ENCODE data around the gene ASS1.

The ASS1 gene

DNA sequence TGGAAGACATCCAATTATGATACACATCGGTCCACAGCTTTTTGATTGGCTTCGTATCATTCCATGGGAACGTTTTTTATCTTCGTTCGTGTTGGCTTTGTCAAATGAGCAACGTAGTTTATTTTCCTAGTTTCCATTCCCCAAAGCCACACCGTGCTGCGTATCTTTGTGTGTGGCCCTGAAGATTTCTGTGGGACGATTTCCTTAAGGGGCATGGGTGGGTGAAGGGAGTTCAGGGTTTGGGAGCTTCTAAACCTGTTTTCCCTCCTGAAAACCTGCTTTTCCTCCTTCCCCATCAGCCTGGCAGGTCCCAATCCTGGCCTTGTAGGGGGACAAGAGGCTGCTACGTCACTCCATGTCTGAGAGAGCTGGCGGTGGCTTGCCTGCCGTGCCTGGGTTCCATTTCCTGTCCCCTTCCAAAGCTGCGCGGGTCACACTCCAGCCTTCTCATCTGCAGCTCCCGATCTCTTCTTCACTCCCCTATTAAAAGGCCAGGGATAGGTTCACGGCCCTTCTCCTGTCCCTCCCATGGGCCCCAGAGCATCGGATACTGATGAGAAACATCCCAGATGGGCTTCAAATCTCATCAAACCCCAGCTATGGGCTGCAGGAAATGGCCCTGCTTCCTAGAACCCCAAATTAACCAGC lies 23.5 kb upstream of the ASS1 start:
- intact Hi-C loops (cut with DNase I; ENCODE audit: low total_unique reads) = no loop called here
- no peak for DNase-seq
- no peaks in the 10 kb centered on the region for H3K4me1 ChIP-seq
- peaks cover 0 to 25% of the 10 kb centered on the region in 2 donors for H3K27me3 ChIP-seq
- no peak overlapping the region for H3K27ac ChIP-seq
- TF ChIP-seq, protein P1, sequence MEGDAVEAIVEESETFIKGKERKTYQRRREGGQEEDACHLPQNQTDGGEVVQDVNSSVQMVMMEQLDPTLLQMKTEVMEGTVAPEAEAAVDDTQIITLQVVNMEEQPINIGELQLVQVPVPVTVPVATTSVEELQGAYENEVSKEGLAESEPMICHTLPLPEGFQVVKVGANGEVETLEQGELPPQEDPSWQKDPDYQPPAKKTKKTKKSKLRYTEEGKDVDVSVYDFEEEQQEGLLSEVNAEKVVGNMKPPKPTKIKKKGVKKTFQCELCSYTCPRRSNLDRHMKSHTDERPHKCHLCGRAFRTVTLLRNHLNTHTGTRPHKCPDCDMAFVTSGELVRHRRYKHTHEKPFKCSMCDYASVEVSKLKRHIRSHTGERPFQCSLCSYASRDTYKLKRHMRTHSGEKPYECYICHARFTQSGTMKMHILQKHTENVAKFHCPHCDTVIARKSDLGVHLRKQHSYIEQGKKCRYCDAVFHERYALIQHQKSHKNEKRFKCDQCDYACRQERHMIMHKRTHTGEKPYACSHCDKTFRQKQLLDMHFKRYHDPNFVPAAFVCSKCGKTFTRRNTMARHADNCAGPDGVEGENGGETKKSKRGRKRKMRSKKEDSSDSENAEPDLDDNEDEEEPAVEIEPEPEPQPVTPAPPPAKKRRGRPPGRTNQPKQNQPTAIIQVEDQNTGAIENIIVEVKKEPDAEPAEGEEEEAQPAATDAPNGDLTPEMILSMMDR (IDR thresholded peaks at IDR 0.05) = no peak
- no peaks in the 10 kb centered on the region for H3K36me3 ChIP-seq
- no peak overlapping the region for H3K4me3 ChIP-seq
- H3K9me3 ChIP-seq = no peaks in the 10 kb centered on the region

DNA sequence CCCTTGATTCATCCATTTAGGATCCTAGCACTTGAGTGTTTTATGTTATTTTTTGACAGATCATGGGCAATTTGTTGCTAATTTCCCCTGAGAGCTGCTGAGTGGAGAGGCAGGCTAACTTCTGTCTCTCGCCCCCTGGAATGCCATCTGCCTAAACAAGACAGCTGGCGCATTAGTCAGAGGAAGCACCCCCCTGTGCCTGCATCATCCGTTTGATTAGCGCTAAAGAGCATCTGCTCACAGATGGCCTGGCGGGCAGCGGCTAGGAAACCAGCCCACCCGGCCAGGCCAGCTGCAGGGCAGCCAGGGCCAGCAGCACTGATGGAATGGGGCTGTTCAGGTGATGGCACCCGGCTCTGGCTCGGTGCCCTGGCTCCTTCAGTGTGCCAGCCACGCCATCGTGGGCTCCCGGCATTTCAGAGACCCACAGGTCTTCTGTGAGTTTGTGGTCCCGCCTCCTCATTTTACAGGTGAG lies 22.9 kb upstream of the ASS1 start:
- H3K27me3 ChIP-seq = peaks cover 0 to 25% of the 10 kb centered on the region in 2 donors
- no peak overlapping the region for H3K27ac ChIP-seq
- intact Hi-C loops (cut with DNase I; ENCODE audit: low total_unique reads) = no loop called here

GRCh38 chr9:130422546-130422945 lies 22.2 kb upstream of the ASS1 start:
- H3K4me3 ChIP-seq = no peak overlapping the region
- intact Hi-C loops (cut with DNase I; ENCODE audit: low total_unique reads) = no loop called here
- H3K36me3 ChIP-seq = no peaks in the 10 kb centered on the region
- TF ChIP-seq, protein P1 (IDR thresholded peaks at IDR 0.05) = no peak
- no peak for DNase-seq
- H3K27me3 ChIP-seq = peaks cover 0 to 27% of the 10 kb centered on the region in 2 donors
- peaks cover 0 to 9% (median 2%) of the 10 kb centered on the region in 4 donors for H3K4me1 ChIP-seq
- no peak overlapping the region for H3K27ac ChIP-seq
- H3K9me3 ChIP-seq = no peaks in the 10 kb centered on the region

More for the DNA sequence above, 22.9 kb upstream of the ASS1 start:
- Histone ChIP-seq H3K4me1 (peaks cover 0 to 2% (median 0%) of the 10 kb centered on the region in 4 donors), H3K4me3 (no peak overlapping the region), H3K9me3 (no peaks in the 10 kb centered on the region), H3K36me3 (no peaks in the 10 kb centered on the region)
- no peak for DNase-seq
- TF ChIP-seq, protein P1 (IDR thresholded peaks at IDR 0.05) = no peak

DNA sequence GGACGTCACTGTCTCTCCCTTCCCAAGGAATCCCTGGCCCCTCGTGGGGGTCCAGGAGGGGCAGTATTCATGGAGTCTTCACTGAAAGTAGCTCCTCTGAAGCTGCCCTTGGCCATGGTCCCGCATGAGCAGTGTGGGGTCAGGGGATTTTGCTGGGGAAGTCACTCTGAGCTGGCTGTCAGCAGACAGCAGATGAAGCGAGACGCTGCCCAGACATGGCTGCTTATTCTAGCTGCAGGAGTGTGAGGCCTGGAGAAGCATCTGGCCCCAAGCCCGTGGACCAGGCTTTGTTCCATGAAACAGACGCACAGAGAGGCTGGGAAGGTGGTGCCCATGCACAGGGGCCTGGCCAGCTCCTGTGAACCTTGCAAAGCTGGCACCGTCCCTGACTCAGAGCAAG lies 21.5 kb upstream of the ASS1 start:
- intact Hi-C loops (cut with DNase I; ENCODE audit: low total_unique reads) = no loop called here
- no peak for DNase-seq
- H3K4me1 ChIP-seq = peaks cover 0 to 9% (median 2%) of the 10 kb centered on the region in 4 donors
- H3K9me3 ChIP-seq = no peaks in the 10 kb centered on the region
- H3K4me3 ChIP-seq = no peak overlapping the region
- TF ChIP-seq, protein P1 (IDR thresholded peaks at IDR 0.05) = no peak
- H3K27ac ChIP-seq = no peak overlapping the region
- H3K36me3 ChIP-seq = no peaks in the 10 kb centered on the region
- peaks cover 0 to 34% of the 10 kb centered on the region in 2 donors for H3K27me3 ChIP-seq

- DNase-seq = peak in 1 of 2 donors; percentile 53
- Histone ChIP-seq H3K36me3 (no peaks in the 10 kb centered on the region), H3K9me3 (no peaks in the 10 kb centered on the region), H3K4me1 (peaks cover 0 to 9% (median 2%) of the 10 kb centered on the region in 4 donors), H3K27ac (no peak overlapping the region), H3K4me3 (no peak overlapping the region), H3K27me3 (peaks cover 0 to 40% of the 10 kb centered on the region in 2 donors)
- TF ChIP-seq, protein P1 (IDR thresholded peaks at IDR 0.05) = no peak
- intact Hi-C loops (cut with DNase I; ENCODE audit: low total_unique reads) = no loop called here
These were observed 19.9 kb upstream of the ASS1 start for GRCh38 chr9:130424595-130425454.
